Stimulated activated CD8-positive, alpha-beta memory T cell treated with anti-CD3 and anti-CD28 coated beads, Interleukin-15, amount 100 ng/mL, for 24 hours (primary cell): ENCODE data around the gene UBR2.
"Not testable (repeated sequence)": the region's sequence is repeated elsewhere in the genome, so short reads cannot be mapped to it uniquely, and the experiment has no call there.

ENCODE experiments used
- DNase-seq: peaks from one replicate; pipeline ENCODE4 v3.0.0-alpha.2; 2020; ENCODE audit warnings: low read depth

The UBR2 gene

GRCh38 chr6:42555477-42556457, 8.1 kb upstream of the UBR2 start:
- no peak for DNase-seq

DNA sequence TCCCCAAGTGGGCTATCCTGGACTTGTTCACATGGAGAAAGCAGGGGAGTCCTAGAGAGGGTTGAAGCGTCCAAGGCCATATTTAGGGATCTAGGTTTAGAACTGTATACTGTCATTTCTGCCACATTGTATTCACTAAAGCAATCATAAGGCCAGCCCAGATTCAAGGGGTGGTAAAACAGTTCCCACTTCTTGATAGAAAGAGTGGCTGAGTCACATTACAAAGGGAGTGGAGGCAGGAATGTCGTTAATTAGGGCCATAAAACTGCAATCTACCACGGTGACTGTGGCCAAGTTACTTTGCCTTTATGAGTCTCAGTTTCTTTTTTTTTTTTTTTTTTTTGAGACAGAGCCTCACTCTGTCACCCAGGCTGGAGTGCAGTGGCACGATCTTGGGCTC, 7.4 kb upstream of the UBR2 start:
- DNase-seq, result no peak

GRCh38 chr6:42559276-42559675, 4.6 kb upstream of the UBR2 start:
- not testable (repeated sequence) for DNase-seq

DNA sequence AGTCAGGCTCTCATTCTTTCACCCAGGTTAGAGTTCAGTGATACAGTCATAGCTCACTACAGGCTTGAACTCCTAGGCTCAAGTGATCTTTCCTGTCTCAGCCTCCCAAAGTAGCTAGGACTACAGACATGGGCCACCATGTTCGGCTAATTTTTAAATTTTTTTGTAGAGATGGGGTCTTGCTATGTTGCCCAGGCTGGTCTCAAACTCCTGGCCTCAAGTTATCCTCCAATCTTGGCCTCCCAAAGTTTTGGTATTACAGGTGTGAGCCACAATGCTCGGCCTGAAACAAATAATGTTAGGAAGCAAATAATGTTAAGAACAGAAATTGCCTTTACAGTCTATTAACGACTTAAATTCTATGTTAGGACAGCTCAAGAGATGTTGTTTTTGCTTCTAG, 1.8 kb upstream of the UBR2 start:
- no peak for DNase-seq

DNA sequence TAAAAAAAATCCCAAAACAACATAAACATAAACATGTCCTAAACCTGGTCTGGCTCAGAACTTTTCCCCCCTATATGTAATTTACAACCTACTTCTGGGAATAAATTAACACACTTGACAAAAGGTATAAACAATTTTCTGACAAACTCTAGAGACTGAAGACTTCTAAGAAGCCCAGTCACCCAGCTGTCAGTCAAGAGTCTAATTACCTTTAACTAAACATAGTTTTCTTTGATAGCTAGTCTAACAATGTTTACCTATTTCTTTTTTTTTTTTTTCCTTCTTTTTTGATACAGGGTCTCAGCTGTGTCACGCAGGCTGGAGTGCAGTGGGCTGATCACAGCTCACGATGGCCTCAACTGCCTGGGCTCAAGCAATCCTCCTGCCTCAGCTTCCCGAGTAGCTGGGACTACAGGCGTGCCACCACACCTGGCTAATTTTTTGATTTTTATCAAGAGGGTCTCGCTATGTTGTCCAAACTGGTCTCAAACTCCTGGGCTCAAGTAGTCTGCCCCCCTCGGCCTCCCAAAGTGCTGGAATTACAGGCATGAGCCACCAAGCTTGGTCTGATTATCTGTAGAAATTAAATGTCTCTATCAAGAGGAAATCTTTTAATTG, 932 bp upstream of the UBR2 start:
- DNase-seq, result no peak

- no peak for DNase-seq
These were observed 637 bp downstream of the UBR2 start for GRCh38 chr6:42564506-42564825.

DNA sequence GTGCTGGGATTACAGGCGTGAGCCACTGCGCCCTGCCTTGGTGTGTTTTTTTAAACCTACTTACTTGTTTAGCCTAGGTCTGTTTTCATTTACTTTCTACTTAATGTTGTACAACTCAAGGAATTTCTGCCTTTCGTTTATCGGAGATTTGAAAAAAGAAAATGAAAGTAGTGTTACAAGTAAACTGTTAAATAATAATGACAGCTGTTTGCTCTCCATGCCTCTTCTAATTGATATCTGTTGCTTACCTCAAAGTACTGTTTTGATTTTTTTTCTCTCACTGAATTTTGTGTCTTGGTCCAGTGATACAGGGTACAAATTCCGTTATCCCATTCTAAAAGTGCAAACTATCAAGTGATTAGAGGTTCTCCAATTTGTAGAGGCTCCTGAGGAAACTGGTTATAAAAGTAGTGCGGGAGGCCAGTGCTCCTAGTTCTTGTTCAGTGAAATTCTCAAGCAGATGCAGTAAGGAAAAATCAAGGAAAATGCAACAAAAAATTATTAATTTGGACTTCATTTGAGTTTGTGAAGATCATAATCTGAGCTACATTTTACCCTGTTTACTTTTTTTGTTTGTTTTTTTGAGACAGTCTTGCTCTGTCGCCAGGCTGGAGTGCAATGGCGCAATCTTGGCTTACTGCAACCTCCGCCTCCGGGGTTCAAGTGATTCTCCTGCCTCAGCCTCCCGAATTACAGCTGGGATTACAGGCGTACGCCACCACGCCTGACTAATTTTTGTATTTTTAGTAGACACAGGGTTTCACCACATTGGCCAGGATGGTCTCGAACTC, 2.2 kb downstream of the UBR2 start:
- DNase-seq, result no peak

DNA sequence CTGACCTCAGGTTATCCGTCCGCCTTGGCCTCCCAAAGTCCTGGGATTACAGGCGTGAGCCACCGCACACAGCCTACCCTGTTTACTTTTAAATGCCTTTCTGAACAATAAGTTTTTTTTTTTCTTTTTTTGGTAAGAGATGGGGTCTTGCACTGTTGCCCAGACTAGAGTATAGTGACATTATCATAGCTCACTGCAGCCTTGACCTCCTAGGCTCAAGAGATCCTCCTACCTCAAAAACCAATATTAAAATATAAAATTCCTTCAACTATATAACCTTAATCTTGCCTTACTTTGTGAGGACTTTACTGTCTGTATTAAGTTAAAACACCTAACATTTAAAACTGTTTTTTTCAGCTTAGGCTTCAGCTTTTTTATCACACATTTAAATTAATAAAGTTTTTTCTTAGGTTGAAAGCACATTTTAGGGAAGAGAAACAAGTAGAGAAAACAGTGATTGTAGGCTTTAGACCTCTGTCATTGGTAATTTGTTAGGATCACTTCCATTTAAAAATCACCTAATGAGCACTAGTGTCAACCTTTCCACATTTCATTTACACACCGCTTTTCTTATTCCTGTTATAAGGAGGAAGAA, 2.9 kb downstream of the UBR2 start:
- no peak for DNase-seq

- DNase-seq, result not testable (repeated sequence)
These were observed 3.4 kb downstream of the UBR2 start for GRCh38 chr6:42567237-42567636.

DNA sequence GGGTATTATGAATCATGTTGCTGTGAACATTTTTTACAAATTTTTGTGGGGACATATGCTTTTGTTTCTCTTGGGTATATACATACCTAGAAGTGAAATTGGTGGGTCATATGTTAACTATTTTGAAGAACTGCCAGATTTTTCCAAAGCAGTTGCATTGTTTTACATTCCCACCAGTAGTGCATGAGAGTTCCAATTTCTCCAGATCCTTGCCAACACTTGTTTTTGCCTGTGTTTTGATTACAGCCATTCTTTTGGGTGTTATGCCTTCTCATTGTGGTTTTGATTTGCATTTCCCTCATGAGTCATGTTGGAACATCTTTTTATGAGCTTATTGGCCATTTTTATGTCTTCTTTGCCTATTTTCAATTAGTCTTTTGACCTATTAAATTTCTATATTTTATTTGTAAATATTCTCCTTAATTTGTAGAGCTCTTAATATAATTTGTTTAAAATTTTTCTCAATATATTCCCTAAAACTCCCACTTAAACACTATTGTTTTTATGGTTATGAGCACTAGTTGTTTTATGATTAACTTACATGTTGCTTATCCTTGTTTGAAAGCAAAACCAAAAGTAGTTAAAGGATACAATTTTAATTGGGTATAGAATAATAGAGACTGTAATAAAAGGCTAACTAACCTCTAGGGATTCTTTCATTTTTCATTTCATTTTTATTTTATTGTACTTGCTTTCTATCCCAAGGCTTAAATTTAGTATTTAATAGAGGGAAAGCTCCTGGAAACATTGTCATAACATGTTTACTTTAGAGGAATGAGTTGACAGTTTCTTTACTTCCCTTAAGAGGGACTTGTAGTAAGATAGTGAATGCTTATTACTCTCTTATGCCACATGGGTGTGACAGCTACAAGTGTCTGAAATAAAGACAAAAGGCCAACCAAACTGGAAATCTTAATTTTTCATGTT, 5.5 kb downstream of the UBR2 start:
- DNase-seq, result no peak

DNA sequence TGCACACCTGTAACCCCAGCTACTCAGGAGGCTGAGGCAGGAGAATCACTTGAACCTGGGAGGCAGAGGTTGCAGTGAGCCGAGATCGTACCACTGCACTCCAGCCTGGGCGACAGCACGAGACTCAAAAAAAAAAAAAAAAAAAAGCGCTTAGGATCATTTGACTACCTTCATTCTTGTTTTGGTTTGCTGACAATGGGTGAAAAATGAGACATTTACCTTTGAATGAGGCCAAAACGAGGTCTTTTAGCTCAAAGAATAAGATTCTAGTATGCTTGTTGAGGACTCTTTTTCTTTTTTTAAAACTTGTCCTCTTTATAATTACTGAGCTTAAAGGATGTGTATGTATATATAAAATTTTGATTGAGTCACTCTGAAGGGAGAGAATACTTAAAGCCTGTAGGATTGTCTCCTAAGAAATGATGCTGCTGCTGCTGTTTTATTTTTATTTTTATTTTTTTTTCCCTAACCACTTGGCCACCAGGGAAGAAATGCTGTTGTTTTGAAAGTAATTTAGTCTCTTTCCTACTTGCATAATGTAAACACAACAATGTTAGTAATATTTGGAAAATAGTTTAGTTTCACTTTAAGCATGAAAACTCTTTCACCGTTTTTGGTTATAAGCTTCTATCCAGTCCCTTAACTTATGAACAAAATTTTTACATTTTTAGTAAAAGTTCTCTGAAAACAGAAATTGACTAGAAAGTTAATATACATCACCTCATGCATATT, 7.9 kb downstream of the UBR2 start:
- no peak for DNase-seq

GRCh38 chr6:42572523-42572922, 8.7 kb downstream of the UBR2 start:
- DNase-seq, result no peak

GRCh38 chr6:42576538-42576937, 12.7 kb downstream of the UBR2 start:
- DNase-seq, result not testable (repeated sequence)

GRCh38 chr6:42598300-42598699, 34.5 kb downstream of the UBR2 start:
- DNase-seq, result no peak

GRCh38 chr6:42599558-42599957, 35.7 kb downstream of the UBR2 start:
- no peak for DNase-seq

DNA sequence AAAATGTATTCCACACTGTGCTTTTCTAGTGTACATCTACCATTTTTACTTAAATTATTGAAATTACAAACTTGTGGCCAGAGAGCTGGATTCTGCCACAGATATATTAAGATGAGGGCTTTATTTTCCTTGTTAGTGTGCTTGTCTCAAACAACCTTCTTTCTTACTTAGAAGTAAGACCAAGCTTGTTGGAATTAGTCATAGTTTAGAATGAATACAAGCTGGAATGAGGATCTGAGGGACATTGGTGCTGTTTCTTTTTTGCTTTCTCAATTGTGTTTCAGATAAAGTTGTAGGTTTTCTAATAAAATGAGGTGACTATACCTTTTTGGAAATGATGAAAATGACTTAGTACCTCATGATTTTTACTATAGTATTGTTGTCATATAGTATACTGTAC, 40.3 kb downstream of the UBR2 start:
- no peak for DNase-seq

- not testable (repeated sequence) for DNase-seq
These were observed 40.9 kb downstream of the UBR2 start for GRCh38 chr6:42604699-42605098.

DNA sequence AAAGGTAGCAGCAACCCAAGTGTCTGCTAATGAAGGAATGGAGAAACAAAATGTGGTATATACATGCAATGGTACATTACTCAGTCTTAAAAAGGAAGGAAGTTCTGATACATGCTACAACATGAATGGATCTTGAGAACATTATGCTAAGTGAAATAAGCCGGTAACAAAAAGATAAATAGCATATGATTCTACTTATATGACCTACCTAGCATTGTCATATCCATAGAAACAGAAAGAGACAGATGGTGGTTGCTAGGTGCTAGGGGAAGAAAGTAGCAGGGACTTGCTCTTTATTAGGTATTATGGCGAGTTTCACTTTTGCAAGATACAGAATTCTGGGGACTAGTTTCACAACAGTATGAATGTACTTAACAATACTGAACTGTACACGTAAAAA, 46.6 kb downstream of the UBR2 start:
- DNase-seq, result no peak

DNA sequence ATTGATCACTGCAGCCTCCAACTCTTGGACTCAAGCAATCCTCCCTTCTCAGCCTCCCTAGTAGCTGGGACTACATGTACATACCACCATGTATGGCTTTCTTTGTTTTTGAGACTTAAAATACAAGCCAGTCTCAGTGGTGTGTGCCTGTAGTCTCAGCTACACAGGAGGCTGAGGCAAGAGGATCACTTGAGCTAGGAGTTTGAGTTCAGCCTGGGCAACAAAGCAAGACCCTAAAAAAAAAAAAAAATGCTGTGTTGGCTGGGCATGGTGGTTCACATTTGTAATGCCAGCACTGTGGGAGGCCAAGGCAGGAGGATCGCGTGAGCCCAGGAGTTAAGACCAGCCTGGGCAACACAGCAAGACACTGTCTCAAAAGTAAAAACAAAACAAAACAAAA, 51.7 kb downstream of the UBR2 start:
- DNase-seq, result no peak

DNA sequence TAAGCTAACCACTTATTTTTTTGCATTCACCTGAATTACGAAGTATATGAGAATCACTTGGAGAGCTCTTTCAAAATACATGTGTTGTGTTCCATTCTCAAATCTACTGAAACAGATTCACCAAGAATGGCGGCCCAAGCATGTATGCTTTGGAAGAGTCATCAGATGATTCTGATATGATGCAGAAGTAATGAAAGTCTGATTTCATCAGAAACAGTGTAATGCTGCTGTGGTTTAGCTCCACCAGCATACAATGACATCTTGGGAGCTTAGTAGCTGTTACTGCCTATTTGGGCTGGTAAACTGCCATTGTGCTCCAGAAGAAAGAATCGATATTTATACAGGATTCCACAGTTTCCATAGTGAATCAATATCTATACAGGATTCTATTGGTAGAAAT, 52.9 kb downstream of the UBR2 start:
- DNase-seq, result no peak

GRCh38 chr6:42618105-42618504, 54.3 kb downstream of the UBR2 start:
- DNase-seq, result no peak
